Epithelial cell of esophagus (primary cell): ENCODE results near the gene SORCS2.

Source experiments
- DNase-seq: peaks from one replicate; pipeline ENCODE4 v3.0.0; 2010; ENCODE audit warnings: low read depth
- H3K4me3 ChIP-seq: 2 replicates; pipeline ENCODE4 v1.5.1; 2011; ENCODE audit warnings: mild to moderate bottlenecking, low read length, control low read depth
- TF ChIP-seq, protein P1 (sequence below): IDR thresholded peaks from 2 replicates; pipeline ENCODE4 v1.5.1; 2011; ENCODE audit warnings: low read depth, mild to moderate bottlenecking, low read length, control low read depth, inconsistent platforms; ENCODE audit not compliant: insufficient read depth; ENCODE audit errors: missing control alignments

Gene SORCS2

DNA sequence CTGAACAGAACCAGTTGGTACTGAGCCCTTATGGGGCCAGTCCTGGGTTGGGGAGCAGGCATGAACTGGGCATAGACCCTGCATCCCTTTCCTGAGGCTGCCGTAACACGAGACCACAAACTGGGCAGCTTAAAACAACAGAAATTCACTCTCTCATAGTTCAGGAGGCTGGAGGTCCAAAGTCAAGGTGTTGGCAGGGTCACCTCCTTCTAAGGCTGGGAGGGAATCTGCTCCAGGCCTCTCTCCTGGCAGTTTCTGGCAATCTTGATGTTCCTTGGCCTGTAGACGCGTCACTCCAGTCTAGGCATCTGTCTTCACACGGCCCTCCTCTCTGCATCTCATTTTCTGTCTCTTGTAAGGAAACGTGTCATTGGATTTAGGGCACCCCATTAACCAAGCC is 19.8 kb upstream of the SORCS2 start:
- TF ChIP-seq, protein P1, sequence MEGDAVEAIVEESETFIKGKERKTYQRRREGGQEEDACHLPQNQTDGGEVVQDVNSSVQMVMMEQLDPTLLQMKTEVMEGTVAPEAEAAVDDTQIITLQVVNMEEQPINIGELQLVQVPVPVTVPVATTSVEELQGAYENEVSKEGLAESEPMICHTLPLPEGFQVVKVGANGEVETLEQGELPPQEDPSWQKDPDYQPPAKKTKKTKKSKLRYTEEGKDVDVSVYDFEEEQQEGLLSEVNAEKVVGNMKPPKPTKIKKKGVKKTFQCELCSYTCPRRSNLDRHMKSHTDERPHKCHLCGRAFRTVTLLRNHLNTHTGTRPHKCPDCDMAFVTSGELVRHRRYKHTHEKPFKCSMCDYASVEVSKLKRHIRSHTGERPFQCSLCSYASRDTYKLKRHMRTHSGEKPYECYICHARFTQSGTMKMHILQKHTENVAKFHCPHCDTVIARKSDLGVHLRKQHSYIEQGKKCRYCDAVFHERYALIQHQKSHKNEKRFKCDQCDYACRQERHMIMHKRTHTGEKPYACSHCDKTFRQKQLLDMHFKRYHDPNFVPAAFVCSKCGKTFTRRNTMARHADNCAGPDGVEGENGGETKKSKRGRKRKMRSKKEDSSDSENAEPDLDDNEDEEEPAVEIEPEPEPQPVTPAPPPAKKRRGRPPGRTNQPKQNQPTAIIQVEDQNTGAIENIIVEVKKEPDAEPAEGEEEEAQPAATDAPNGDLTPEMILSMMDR, result no peak
- no peak overlapping the region for H3K4me3 ChIP-seq
- DNase-seq, result no peak

DNA sequence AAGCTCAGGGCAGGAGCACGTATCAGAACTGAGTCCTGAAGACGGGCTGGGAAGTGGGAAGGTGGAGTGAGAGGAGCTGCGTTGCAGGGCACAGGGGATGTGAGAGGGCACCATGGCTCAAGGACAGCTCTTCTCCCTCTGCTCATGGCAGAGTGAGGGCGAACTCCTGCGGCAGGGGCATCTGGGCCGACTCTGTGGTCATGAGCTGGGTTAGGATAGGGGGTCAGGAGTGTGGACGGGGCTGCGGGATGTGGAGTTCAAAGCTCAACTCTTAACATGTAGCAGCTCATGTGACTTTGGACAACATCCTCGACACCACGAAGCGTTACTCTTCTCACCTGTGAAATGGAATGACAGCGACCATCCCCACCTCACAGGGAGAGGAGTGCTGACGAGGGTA is 19.4 kb upstream of the SORCS2 start:
- no peak for DNase-seq
- TF ChIP-seq, protein P1, result no peak
- H3K4me3 ChIP-seq, result no peak overlapping the region

DNA sequence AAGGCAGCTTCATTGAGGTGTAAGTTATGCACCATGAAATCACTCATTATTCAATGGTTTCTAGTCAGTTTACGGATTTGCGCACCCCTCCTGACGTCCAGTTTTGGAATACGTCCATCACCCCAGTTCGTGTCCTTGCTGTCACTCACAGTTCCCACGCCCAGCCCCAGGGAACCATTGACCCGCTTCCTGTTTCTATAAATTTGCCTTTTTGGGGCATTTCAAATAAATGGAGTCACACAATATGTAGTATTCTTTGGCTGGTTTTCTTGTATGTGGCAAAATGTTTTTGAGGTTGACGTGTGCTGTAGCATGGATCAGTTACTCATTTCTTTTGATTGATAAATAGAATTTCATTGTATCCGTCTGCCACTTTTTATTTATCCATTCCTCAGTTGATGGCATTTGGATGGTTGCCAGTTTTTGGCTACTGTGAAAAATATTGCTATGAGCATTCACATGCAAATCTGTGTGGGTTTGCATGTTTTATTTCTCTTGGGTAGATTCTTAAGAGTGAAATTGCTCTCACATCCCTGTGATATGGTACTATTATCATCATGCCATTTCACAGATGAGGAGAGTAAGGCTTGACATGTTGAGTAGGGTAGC is 18.4 kb upstream of the SORCS2 start:
- no peak for DNase-seq
- no peak overlapping the region for H3K4me3 ChIP-seq
- TF ChIP-seq, protein P1, result no peak

DNA sequence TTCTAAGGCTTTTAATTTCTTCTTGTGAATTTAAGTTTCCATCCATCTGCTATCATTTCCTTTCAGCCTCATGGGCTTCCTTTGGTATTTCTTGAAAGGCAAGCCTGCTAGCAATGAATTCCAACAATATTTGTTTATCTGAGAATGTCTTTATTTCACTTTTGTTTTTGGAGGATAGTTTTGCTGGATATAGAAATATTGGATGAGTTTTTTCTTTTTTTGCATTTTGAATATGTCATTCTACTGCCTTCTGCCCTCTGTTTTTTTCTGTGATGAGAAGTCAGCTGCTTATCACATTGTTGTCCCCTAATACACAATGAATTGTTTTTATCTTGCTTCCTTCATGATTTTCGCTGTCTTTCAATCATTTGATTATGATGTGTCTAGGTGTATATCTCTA is 13.2 kb upstream of the SORCS2 start:
- no peak overlapping the region for H3K4me3 ChIP-seq
- DNase-seq, result no peak
- TF ChIP-seq, protein P1, result no peak

DNA sequence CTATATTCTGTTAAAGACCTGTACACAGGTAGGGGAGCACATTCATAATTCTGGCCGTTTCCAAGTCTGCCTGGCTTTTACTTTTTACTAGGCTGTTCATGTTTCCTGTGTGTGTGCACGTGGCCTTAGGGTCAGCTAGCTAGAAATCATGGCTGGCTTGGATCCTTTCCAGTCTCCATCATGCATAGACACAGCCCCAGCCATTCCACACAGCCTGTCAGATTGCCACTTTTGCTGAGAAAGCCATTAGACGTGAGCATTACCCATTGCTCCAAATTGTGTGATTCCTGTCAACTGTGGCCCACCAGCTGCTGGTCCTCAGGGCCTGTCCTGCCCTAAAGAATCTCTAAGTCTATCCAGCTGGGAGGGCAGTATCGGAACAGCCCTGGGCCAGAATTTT is 11.4 kb upstream of the SORCS2 start:
- DNase-seq, result no peak
- TF ChIP-seq, protein P1, result no peak

DNA sequence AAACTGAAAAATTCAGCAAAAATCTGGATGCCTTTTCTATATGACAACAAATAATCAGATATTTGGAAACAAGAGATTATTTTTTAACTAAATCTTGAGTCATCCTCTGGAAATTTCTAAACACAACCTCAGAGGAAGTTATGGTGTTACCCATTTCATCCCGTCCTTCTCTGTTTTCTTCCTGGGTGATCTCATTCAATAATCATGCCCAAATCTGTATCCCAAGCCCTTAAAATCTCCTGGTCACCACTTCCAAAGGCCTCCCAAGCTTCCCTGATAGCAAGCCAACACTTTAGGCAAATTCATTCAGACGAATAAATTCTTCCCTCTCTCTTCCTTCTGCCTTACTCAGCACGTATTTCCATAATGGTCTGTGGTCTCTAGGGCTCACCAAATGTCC is 9.7 kb upstream of the SORCS2 start:
- H3K4me3 ChIP-seq, result no peak overlapping the region
- TF ChIP-seq, protein P1, result no peak
- DNase-seq, result no peak

More for the DNA sequence above, 11.4 kb upstream of the SORCS2 start:
- no peak overlapping the region for H3K4me3 ChIP-seq

DNA sequence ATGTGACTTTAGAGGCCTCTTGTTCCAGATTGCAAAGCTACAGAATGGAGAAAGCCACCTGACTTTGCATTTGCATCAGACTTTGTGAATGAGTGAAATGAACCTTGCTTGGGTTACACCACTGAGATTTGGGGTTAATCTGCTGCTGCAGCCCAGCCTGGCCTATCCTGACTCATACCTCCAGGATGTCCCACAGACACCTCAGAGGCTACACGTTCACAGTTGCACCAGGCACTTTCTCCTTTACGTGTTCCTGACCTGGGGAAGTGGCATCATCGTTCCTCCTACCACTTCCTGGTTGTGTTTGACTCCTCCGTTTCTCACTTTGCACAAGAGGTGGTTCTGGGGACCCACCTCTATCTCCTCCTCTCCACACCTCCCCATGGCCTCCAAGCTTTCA is 9.2 kb upstream of the SORCS2 start:
- DNase-seq, result no peak
- TF ChIP-seq, protein P1, result no peak
- H3K4me3 ChIP-seq, result no peak overlapping the region
